ENCODE measurements around the gene FCN2. TPM values are rescaled to one million over a fixed set of nuclear protein-coding genes. Genes with fewer than 3 reads are reported as not detected.

The FCN2 gene
- total RNA-seq (2022; extraction: Qiagen RNA extraction; ENCODE audit: low read depth) = not detected in 5 replicates

GRCh38 chr9:134880484-134881312 is at the start of gene FCN2:
Gene FCN2, plus strand, starts transcription at chr9:134880810. Its CDS starts 12 bp downstream, at chr9:134880822.

GRCh38 chr9:134917431-134918373 is 37.1 kb downstream of the FCN2 start, which contains the start of gene FCN1:
Gene FCN1, minus strand, starts transcription at chr9:134917912. Its CDS starts 41 bp downstream, at chr9:134917871.

Other genes with a start within 250 kb of the FCN2 start
- gene COL5A1, start 239.0 kb upstream of the FCN2 start, total RNA-seq (2022; extraction: Qiagen RNA extraction; ENCODE audit: low read depth) = 33.7 to 68.2 TPM (median 47.1 TPM) in 5 replicates
- gene FCN1, start 37.1 kb downstream of the FCN2 start, total RNA-seq (2022; extraction: Qiagen RNA extraction; ENCODE audit: low read depth) = not detected in 5 replicates
- gene OLFM1, start 206.9 kb downstream of the FCN2 start, total RNA-seq (2022; extraction: Qiagen RNA extraction; ENCODE audit: low read depth) = 8.1 to 11.4 TPM (median 9.5 TPM) in 5 replicates

All from A549 treated with ZK216348 at 1 μM for 4 hours (cell line).